SK-N-SH treated with all-trans-retinoic acid at 6 μM for 48 hours (cell line): Measurements from ENCODE around the gene FGF11.

Experiments used
- ARNTL ChIP-seq: fragments of 450-650 bp; formaldehyde crosslinking; IDR thresholded peaks from 2 replicates; pipeline ENCODE4 v1.5.0; 2020; ENCODE audit warnings: low read depth, mild to moderate bottlenecking, moderate library complexity, borderline replicate concordance
- ISL1 ChIP-seq: fragments of 250-450 bp; sonication (Bioruptor Pico); IDR thresholded peaks from 2 replicates; pipeline ENCODE4 v2.1.2; 2022; ENCODE audit warnings: mild to moderate bottlenecking, moderate library complexity
- PPARA ChIP-seq: fragments of 250-450 bp; sonication (Bioruptor Pico); IDR thresholded peaks from 2 replicates; pipeline ENCODE4 v1.5.0; 2020; ENCODE audit warnings: mild to moderate bottlenecking, borderline replicate concordance
- TCF4 ChIP-seq: fragments of 250-450 bp; sonication (Bioruptor Pico); IDR thresholded peaks from 2 replicates; pipeline ENCODE4 v1.8.0; 2021; ENCODE audit warnings: mild to moderate bottlenecking, moderate library complexity, borderline replicate concordance
- TOX ChIP-seq: fragments of 250-450 bp; sonication (Bioruptor Pico); IDR thresholded peaks from 2 replicates; pipeline ENCODE4 v1.8.0; 2021; ENCODE audit warnings: mild to moderate bottlenecking, moderate library complexity, borderline replicate concordance
- ZFP3 ChIP-seq: fragments of 250-450 bp; sonication (Bioruptor Pico); IDR thresholded peaks from 2 replicates; pipeline ENCODE4 v1.5.0; 2020; ENCODE audit warnings: mild to moderate bottlenecking, moderate library complexity
- ZFP30 ChIP-seq: fragments of 450-650 bp; formaldehyde crosslinking; IDR thresholded peaks from 2 replicates; pipeline ENCODE4 v1.5.0; 2022; ENCODE audit warnings: mild to moderate bottlenecking, moderate library complexity
- ZNF8 ChIP-seq: fragments of 450-650 bp; formaldehyde crosslinking; IDR thresholded peaks from 2 replicates; pipeline ENCODE4 v1.5.0; 2020; ENCODE audit warnings: mild to moderate bottlenecking, moderate library complexity
- TF ChIP-seq, protein P1 (sequence below): fragments of 250-450 bp; sonication (Bioruptor Pico); IDR thresholded peaks from 2 replicates; pipeline ENCODE4 v1.5.1; 2020; ENCODE audit warnings: low read depth, mild to moderate bottlenecking, moderate library complexity
- TF ChIP-seq, protein P2 (sequence below): fragments of 250-450 bp; sonication (Bioruptor Pico); IDR thresholded peaks from 2 replicates; pipeline ENCODE4 v1.8.0; 2021; ENCODE audit warnings: low read depth, mild to moderate bottlenecking, moderate library complexity, borderline replicate concordance

DNA sequence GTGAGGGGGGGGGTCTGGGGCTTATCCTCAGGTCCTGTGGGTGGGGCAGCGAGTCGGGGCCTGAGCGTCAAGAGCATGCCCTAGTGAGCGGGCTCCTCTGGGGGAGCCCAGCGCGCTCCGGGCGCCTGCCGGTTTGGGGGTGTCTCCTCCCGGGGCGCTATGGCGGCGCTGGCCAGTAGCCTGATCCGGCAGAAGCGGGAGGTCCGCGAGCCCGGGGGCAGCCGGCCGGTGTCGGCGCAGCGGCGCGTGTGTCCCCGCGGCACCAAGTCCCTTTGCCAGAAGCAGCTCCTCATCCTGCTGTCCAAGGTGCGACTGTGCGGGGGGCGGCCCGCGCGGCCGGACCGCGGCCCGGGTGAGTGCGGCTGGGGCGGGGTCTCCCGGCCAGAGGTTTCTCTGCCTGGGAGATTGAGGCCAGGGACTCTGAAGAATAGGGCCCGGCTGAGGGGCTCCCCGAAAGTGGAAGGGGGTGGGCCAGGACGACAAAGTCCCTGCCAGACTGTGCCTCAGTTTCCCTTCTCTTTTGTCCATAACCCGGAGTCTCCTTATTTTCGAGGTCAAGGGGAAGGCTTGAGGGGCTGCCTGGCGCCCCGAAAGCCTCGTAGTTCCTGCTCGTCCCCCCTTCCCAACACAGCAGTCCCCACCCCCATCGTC is at the start of gene FGF11:
- TF ChIP-seq ZFP3 (CRISPR knock-in tag), result no peak
- no peak for TF ChIP-seq ZNF8 (CRISPR knock-in tag)
- TF ChIP-seq, protein P1, sequence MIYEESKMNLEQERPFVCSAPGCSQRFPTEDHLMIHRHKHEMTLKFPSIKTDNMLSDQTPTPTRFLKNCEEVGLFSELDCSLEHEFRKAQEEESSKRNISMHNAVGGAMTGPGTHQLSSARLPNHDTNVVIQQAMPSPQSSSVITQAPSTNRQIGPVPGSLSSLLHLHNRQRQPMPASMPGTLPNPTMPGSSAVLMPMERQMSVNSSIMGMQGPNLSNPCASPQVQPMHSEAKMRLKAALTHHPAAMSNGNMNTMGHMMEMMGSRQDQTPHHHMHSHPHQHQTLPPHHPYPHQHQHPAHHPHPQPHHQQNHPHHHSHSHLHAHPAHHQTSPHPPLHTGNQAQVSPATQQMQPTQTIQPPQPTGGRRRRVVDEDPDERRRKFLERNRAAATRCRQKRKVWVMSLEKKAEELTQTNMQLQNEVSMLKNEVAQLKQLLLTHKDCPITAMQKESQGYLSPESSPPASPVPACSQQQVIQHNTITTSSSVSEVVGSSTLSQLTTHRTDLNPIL (CRISPR knock-in tag), result no peak
- TF ChIP-seq TOX, result no peak
- no peak for TF ChIP-seq ZFP30
- TF ChIP-seq, protein P2, sequence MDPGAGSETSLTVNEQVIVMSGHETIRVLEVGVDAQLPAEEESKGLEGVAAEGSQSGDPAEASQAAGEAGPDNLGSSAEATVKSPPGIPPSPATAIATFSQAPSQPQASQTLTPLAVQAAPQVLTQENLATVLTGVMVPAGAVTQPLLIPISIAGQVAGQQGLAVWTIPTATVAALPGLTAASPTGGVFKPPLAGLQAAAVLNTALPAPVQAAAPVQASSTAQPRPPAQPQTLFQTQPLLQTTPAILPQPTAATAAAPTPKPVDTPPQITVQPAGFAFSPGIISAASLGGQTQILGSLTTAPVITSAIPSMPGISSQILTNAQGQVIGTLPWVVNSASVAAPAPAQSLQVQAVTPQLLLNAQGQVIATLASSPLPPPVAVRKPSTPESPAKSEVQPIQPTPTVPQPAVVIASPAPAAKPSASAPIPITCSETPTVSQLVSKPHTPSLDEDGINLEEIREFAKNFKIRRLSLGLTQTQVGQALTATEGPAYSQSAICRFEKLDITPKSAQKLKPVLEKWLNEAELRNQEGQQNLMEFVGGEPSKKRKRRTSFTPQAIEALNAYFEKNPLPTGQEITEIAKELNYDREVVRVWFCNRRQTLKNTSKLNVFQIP (CRISPR knock-in tag), result no peak
- TF ChIP-seq TCF4 (CRISPR knock-in tag), result no peak
- no peak for TF ChIP-seq PPARA
- TF ChIP-seq ISL1 (CRISPR knock-in tag), result no peak
- no peak for TF ChIP-seq ARNTL
